Kidney epithelial cell (primary cell): Measurements from ENCODE around the gene HTR2B. TPM values are rescaled to one million over a fixed set of nuclear protein-coding genes. Genes with fewer than 3 reads are reported as not detected.

Experiments used
- DNase-seq: peaks from one replicate; pipeline ENCODE4 v3.0.0-alpha.2; 2010; ENCODE audit warnings: low read depth
- H3K27me3 ChIP-seq: 2 replicates; pipeline ENCODE4 v1.6.0; 2011; ENCODE audit warnings: low read length; ENCODE audit not compliant: control insufficient read depth, insufficient read depth
- H3K36me3 ChIP-seq: 2 replicates; pipeline ENCODE4 v1.5.1; 2011; ENCODE audit warnings: low read length; ENCODE audit not compliant: control insufficient read depth, insufficient read depth
- H3K4me3 ChIP-seq: 2 replicates; pipeline ENCODE4 v1.5.1; 2011; ENCODE audit warnings: low read depth, mild to moderate bottlenecking, control low read depth, low read length
- CTCF ChIP-seq: IDR thresholded peaks from 2 replicates; pipeline ENCODE4 v1.5.1; 2011; ENCODE audit warnings: mild to moderate bottlenecking, moderate library complexity, low read length, control low read depth, inconsistent platforms; ENCODE audit not compliant: insufficient read depth, poor library complexity, severe bottlenecking
- total RNA-seq: library from RNA; depleted of rRNA; stranded (reverse); fragments of >200 nt; gene quantifications from 2 replicates; pipeline ENCODE4 v1.2.3, GENCODE V29; 2015

Gene HTR2B
- total RNA-seq, 1 donor from 2014 or later: 0.29 TPM

- Histone ChIP-seq H3K4me3 (no peak overlapping the region), H3K27me3 (no peaks in the 10 kb centered on the region), H3K36me3 (no peaks in the 10 kb centered on the region)
- no peak for DNase-seq
- TF ChIP-seq CTCF: no peak
These were observed 1.4 kb downstream of the HTR2B start for GRCh38 chr2:231123362-231123898.

GRCh38 chr2:231118614-231118942, 6.3 kb downstream of the HTR2B start:
- Histone ChIP-seq H3K4me3 (no peak overlapping the region), H3K27me3 (no peaks in the 10 kb centered on the region), H3K36me3 (peaks cover 1% of the 10 kb centered on the region)
- no peak for DNase-seq
- TF ChIP-seq CTCF: no peak

- no peaks in the 10 kb centered on the region for H3K27me3 ChIP-seq
- H3K36me3 ChIP-seq: peaks cover 1% of the 10 kb centered on the region
- TF ChIP-seq CTCF: no peak
- no peak overlapping the region for H3K4me3 ChIP-seq
- no peak for DNase-seq
These were observed 6.8 kb downstream of the HTR2B start for GRCh38 chr2:231117922-231118613.

DNA sequence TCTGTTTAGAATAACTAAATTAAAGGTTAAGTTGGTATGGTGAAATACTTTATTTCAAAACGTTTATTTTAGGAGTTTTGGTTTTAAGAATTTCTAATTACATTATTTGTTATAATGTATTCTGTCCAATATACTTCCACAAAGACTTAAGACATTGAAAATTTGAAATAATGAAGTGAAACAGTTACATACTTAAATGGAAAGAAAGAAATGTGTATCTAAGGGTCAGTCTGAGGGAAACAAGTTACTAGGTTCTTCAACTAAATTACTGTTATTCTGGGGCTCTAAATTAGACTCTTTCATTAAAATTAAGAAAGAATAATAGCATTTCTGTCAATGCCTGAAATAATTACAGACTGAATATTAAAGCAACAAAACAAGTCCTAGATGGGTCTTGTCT, 7.7 kb downstream of the HTR2B start:
- no peaks in the 10 kb centered on the region for H3K27me3 ChIP-seq
- DNase-seq: no peak
- H3K36me3 ChIP-seq: peaks cover 1% of the 10 kb centered on the region
- H3K4me3 ChIP-seq: no peak overlapping the region
- TF ChIP-seq CTCF: no peak

DNA sequence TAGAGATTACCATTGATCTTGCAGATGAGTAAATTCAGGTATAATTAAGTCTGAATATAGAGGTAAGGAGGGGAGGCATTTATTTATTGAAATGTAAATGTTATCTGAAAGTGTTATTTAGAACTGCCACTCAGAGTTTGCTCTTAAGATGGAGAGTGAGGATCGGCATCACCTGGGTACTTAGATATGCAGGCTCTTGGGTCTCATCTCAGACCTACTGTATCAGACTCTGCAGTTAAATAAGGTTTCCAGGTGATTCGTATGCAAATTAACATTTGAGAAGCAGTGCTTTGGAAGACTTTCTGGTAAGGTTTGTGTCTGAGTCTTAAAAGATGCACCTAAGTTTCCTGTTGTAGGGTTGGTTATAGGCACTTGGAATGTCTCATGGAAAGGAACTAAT, 9.2 kb downstream of the HTR2B start:
- Histone ChIP-seq H3K36me3 (peaks cover 1% of the 10 kb centered on the region), H3K4me3 (no peak overlapping the region), H3K27me3 (no peaks in the 10 kb centered on the region)
- no peak for TF ChIP-seq CTCF
- DNase-seq: no peak

- H3K4me3 ChIP-seq: no peak overlapping the region
- TF ChIP-seq CTCF: no peak
- no peaks in the 10 kb centered on the region for H3K27me3 ChIP-seq
- DNase-seq: no peak
- H3K36me3 ChIP-seq: peaks cover 1% of the 10 kb centered on the region
These were observed 11.4 kb downstream of the HTR2B start for GRCh38 chr2:231113489-231113888.
